GM12865 (cell line): Measurements from ENCODE around the gene WFIKKN2.

Experiments
- DNase-seq: peaks from one replicate; pipeline ENCODE4 v3.0.0; 2010; ENCODE audit warnings: low read depth
- H3K4me3 ChIP-seq: 2 replicates; pipeline ENCODE4 v1.5.1; 2011; ENCODE audit warnings: mild to moderate bottlenecking, low read depth, low read length, control low read depth
- TF ChIP-seq, protein P1 (sequence below): IDR thresholded peaks from 2 replicates; pipeline ENCODE4 v1.5.1; 2011; ENCODE audit warnings: low read length, control low read depth, low read depth, inconsistent platforms; ENCODE audit not compliant: insufficient read depth; ENCODE audit errors: missing control alignments

Gene WFIKKN2

DNA sequence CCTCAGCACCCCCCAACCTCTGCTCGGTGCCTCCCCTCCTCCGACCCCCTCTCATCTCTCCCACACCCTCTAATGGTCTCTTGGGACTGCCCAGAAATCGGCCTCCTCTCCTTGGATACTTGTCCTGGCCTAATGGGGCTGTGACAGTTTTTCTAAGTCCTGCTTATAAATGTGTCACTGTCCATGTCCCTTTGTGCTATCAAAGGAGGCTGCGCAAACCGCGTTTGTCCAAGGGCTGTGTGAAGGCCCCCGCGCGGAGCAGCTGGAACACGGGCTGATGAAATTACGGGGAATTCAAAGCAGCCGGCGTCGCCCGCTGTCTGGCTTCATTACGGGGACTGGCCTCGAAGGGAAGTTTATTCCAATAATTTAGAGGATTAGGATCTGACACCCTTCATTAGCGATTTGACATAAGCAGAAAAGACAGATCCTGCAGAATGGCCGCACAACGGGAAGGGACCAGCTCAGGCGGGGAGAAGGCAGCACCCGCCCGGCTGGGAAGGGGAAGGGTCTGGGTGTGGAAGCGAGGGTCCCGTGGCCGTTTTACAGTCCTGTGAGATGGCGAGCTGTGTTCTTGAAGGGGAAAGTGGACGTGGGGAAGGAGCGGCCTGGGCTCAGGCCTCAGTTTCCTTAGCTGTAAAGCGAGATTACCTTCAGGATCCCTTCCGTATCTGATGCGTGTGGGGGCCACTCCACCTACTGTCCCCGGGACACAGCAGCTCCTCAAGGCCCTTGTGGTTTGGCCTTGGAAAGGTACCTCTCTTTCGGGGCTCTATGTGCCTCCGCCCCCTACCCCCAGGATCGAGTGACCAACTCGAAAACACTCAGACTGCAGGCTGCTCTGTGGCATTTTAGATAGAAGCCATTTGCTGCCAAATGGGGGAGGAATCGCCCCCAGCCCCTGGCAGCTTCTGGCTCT is 1.6 kb upstream of the WFIKKN2 start:
- TF ChIP-seq, protein P1, sequence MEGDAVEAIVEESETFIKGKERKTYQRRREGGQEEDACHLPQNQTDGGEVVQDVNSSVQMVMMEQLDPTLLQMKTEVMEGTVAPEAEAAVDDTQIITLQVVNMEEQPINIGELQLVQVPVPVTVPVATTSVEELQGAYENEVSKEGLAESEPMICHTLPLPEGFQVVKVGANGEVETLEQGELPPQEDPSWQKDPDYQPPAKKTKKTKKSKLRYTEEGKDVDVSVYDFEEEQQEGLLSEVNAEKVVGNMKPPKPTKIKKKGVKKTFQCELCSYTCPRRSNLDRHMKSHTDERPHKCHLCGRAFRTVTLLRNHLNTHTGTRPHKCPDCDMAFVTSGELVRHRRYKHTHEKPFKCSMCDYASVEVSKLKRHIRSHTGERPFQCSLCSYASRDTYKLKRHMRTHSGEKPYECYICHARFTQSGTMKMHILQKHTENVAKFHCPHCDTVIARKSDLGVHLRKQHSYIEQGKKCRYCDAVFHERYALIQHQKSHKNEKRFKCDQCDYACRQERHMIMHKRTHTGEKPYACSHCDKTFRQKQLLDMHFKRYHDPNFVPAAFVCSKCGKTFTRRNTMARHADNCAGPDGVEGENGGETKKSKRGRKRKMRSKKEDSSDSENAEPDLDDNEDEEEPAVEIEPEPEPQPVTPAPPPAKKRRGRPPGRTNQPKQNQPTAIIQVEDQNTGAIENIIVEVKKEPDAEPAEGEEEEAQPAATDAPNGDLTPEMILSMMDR = no peak
- no peak for DNase-seq
- no peak overlapping the region for H3K4me3 ChIP-seq

DNA sequence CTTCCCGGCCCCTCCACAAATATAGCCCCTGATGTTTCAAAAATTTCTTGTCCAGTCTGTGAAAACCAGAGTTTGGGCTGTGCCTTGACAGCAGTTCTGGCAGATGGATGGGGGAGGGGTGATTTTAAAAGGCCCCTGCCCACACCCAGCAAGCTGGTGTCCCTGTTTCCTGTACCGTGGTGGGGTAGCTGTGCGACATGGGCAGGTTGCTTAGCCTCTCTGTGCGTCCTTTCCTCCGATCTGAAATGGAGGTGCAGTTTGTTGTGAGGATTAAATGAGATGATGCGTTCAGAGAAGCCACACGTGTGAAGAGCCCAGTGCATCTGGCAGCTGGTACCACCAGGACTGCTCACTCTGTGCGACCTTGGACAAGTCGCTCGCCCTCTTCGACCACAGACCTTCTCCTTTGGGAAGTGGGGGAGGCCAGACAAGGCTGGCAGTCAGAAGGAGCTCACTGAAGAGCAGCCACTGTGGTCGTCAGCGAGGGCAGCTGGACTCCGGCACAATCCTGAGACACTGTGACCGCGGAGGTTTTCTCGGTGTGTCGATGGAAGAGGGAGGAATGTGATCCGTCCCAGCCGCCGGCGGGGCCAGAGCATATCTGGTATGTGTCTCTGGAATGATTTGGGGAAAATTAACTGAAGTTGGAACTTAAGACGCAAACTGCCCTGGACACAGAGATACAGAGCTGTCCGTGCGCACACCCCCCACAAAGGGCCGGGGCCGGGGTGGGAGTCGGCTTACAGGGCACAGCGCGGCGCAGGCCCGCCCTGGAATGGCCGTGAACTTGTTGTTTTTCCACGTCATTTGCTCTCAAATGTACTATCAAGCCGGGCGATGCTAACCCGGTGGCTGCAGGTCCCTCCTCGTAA is 721 bp upstream of the WFIKKN2 start:
- H3K4me3 ChIP-seq = no peak overlapping the region
- DNase-seq = no peak
- TF ChIP-seq, protein P1 = no peak

DNA sequence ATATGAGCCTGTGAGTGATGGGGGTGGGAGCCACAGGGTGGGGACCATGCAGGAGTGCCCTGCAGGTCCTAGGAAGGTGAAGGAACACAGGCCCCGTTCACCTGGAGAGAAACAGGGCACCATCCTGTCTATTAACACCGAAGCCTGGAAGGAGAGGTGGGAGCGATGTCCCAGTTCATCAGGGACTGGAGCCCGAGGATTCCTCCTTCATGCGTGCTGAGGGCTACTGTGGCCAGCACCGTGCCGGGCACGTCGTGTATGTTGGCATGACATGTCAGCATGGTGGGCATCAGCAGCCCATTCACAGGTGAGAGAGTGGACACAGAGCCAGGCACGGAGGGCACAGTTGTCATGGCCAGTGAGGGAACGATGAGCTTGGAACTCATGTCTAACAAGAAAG is 1.4 kb downstream of the WFIKKN2 start:
- no peak for DNase-seq
- H3K4me3 ChIP-seq = no peak overlapping the region
- TF ChIP-seq, protein P1 = no peak

DNA sequence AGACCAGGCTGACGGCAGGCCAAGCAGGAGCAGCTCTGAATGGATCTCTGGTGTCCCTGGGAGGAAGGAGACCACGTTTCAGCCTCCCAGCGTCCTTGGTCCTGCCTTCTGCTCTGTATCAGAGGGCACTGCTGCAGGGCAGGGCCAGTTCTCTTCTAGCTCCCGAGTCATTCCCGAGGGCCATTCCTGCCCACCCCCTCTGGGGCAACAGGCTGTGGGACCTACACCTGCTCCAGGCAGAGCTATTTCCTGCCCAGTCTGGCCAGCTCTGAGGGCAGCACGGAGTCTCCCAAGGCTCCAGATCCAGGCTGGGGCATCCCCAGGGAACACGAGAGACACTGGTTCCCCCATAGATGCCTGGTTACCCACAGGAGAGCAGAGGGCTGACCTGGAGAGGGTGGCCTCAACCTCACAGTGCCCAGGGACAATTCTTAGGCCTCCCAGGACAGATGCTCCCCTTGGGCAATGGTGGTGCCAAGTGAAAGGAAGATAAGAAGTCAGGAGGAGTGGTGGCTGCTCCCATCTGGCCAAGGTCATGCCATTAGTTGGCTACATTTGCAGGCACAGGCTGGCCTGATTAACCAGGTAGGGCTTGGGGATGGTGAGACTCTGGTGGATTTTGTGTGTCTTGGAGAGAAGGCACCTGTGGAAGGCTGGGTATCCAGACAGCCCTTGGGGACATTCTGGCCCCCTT is 2.0 kb downstream of the WFIKKN2 start:
- H3K4me3 ChIP-seq = no peak overlapping the region
- no peak for DNase-seq
- TF ChIP-seq, protein P1 = no peak

DNA sequence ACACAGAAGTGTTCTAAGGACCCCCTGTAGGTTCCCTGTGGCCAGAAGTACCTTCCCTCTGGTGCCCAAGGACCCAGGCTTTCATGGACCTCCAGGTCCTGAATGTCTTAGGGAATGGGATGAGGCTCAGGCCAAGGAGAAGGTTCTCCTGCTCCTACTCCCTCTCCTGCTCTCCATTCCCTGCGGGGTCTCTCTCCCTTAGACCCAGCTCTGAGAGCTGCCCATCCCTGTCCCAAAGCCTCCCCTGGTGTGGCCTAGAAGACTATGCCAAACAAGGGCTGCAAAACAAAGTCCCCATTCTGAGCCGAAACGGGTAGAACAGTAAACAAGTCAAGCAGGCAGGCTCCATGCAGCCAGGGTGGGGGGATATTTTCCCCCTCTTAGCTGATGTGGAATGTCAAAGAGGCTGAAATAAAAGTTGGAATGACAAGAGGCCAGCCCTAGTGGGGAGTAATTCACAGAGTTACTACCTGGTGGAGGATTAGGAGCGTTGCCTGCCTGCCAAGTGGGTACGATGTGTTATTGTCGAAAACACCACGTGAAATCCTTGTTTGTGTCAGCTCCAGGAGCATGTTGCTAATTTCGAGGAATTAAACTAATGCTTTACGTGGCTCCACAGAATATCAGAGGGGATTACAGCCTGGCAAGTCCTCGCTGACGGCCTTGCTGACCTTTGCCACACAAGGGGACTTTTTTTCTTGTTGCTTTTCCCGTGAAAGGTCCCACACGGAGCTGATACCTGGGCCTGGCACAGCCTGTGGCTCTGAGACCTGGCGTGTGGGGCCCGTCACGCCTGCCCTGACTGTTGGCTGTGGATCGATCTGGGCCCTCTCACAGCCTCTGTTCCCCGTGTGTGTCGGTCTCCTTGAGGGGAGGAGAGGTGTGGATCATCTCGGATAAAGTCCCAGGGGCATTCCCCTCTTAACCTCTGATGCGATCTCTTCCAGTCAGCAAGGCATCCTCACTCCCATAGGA is 2.9 kb downstream of the WFIKKN2 start:
- no peak for DNase-seq
- H3K4me3 ChIP-seq = no peak overlapping the region
- TF ChIP-seq, protein P1 = no peak
